Spleen (tissue), 11 donors: ENCODE data around the gene TIMP2. TPM values are rescaled to one million over a fixed set of nuclear protein-coding genes. Genes with fewer than 3 reads are reported as not detected.
A peak's percentile ranks its signal among the peaks of the same experiment; 100 is the strongest.

Experiments
- DNase-seq: peaks from one replicate; pipeline ENCODE4 v3.0.0-alpha.2; 2020
- H3K27ac ChIP-seq, 8 donors: fragments of 200-600 bp; sonication (generic) in 7 of 8; 1 replicate in 4 of 8; 2 replicates in 4 of 8; pipeline versions ENCODE4 v1.5.0 to v1.8.0; 2016 to 2021; ENCODE audit warnings: inconsistent platforms in 4 of 8, mild to moderate bottlenecking in 4 of 8, moderate library complexity in 1 of 8
- H3K27me3 ChIP-seq, 7 donors: fragments of 200-600 bp; sonication (generic) in 6 of 7; replicated peaks in 1 of 7; 1 replicate in 4 of 7; 2 replicates in 3 of 7; pipeline versions ENCODE4 v1.5.0 to v1.8.0; 2016 to 2021; ENCODE audit warnings: inconsistent platforms in 3 of 7, mild to moderate bottlenecking in 1 of 7
- H3K36me3 ChIP-seq, 6 donors: fragments of 200-600 bp; sonication (generic) in 5 of 6; 1 replicate in 4 of 6; 2 replicates in 2 of 6; pipeline versions ENCODE4 v1.5.0 to v1.8.0; 2016 to 2021; ENCODE audit warnings: inconsistent platforms in 2 of 6
- H3K4me1 ChIP-seq, 6 donors: fragments of 200-600 bp; sonication (generic) in 5 of 6; 1 replicate in 3 of 6; 2 replicates in 3 of 6; pipeline versions ENCODE4 v1.5.0 to v1.8.0; 2016 to 2021; ENCODE audit warnings: inconsistent platforms in 3 of 6
- H3K4me3 ChIP-seq, 8 donors: fragments of 200-600 bp; sonication (generic) in 7 of 8; 1 replicate in 4 of 8; 2 replicates in 4 of 8; pipeline versions ENCODE4 v1.5.0 to v1.8.0; 2016 to 2021; ENCODE audit warnings: inconsistent platforms in 4 of 8, mild to moderate bottlenecking in 4 of 8, moderate library complexity in 2 of 8
- H3K9me3 ChIP-seq, 8 donors: fragments of 200-600 bp; sonication (generic) in 7 of 8; 1 replicate in 4 of 8; 2 replicates in 4 of 8; pipeline versions ENCODE4 v1.5.0 to v1.8.0; 2016 to 2021; ENCODE audit warnings: inconsistent platforms in 4 of 8
- CTCF ChIP-seq, 11 experiments: fragments of 200-600 bp in 7 of 11; fragments of 450-650 bp in 4 of 11; sonication (generic) in 4 of 11; IDR thresholded peaks in 8 of 11; conservative IDR thresholded peaks in 3 of 11; 1 replicate in 7 of 11; 2 replicates in 4 of 11; pipeline versions ENCODE4 v1.4.0 to v1.8.0; 2016 to 2021; ENCODE audit warnings: antibody characterized with exemption in 11 of 11, inconsistent platforms in 4 of 11, mild to moderate bottlenecking in 1 of 11
- POLR2A ChIP-seq, 3 donors: fragments of 450-650 bp; IDR thresholded peaks; one replicate each; pipeline ENCODE4 v1.5.1; 2017; ENCODE audit warnings: antibody characterized with exemption in 3 of 3, mild to moderate bottlenecking in 1 of 3
- POLR2AphosphoS5 ChIP-seq, 3 donors: sonication (generic); formaldehyde crosslinking; IDR thresholded peaks; one replicate each; pipeline ENCODE4 v1.5.1; 2017; ENCODE audit warnings: antibody characterized with exemption in 3 of 3
- WGBS, 5 donors: extraction: QIAGEN DNeasy Blood & Tissue Kit in 3 of 5; methylation state at CpG; one replicate each; pipeline versions ENCODE4 v1.1.5 to v1.1.7; 2013 to 2018; 5-methylcytosine and 5-hydroxymethylcytosine counted together
- intact Hi-C: fragments of 100-400 bp; cut with DNase I; formaldehyde crosslinking; loops from one replicate; pipeline ENCODE4 v1.15.0; 2023; ENCODE audit warnings: low total_unique reads
- polyA plus RNA-seq, 3 donors: library from polyadenylated mRNA; stranded (reverse); fragments of 200-250 nt; gene quantifications; one replicate each; pipeline ENCODE4 v1.2.1, GENCODE V29; 2013
- total RNA-seq, 7 donors: library from RNA; depleted of rRNA in 3 of 7; stranded (reverse); fragments of >200 nt in 3 of 7; fragmentation: NEBNext Ultra II Directional in 4 of 7; extraction: Animal tissue kit (Norgen Biotek cat#: 25700) in 4 of 7; gene quantifications; one replicate each; pipeline versions ENCODE4 v1.1.0 to v1.2.1, GENCODE V29; 2016 to 2021
- donor health status: healthy with polysubstance abuse.
- donor health status: DM: no; HTN: no; CAD: no; lungs with moderate emphysema.
- donor health status: DM: no; HTN: no; CAD: no.
- donor health status: Bipolar disorder and iron deficiency.
- donor health status: healthy.
- donor health status: DM: no; HTN: no; CAD: no.
- donor health status: DM: yes; HTN: yes; CAD: no.

TIMP2 gene
- total and polyA plus RNA-seq, 10 donors, result 16.3 to 333 (median 181) TPM

- Histone ChIP-seq H3K4me3 (no peak overlapping the region), H3K27ac (no peak overlapping the region), H3K4me1 (peaks cover 5 to 29% (median 13%) of the 10 kb centered on the region in 6 donors), H3K9me3 (no peaks in the 10 kb centered on the region), H3K36me3 (no peaks in the 10 kb centered on the region), H3K27me3 (no peaks in the 10 kb centered on the region)
- no peak for DNase-seq
- TF ChIP-seq CTCF (IDR thresholded peaks at IDR 0.05 in 8 of 11, conservative IDR thresholded peaks at IDR 0.05 in 3 of 11) (no peak), POLR2AphosphoS5 (IDR thresholded peaks at IDR 0.05) (no peak), POLR2A (IDR thresholded peaks at IDR 0.05) (no peak)
- intact Hi-C loops, result no loop called here
- WGBS, 5 donors, result 52 to 63% (median 60%) methylated on average over 9 of the region's 9 CpGs
Observed at GRCh38 chr17:78844301-78845005, 80.7 kb downstream of the TIMP2 start.

- H3K27me3 ChIP-seq, result no peaks in the 10 kb centered on the region
- WGBS, 5 donors, result 65 to 70% (median 68%) methylated on average over 7 to 10 of the region's 10 CpGs
- TF ChIP-seq POLR2AphosphoS5 (IDR thresholded peaks at IDR 0.05), result peak in 1 of 3 donors; percentile 36
- TF ChIP-seq POLR2A (IDR thresholded peaks at IDR 0.05), result no peak
- peak; percentile 38 to 78 (median 61) for TF ChIP-seq CTCF (IDR thresholded peaks at IDR 0.05 in 8 of 11, conservative IDR thresholded peaks at IDR 0.05 in 3 of 11)
- no peaks in the 10 kb centered on the region for H3K9me3 ChIP-seq
- H3K4me3 ChIP-seq, result no peak overlapping the region
- H3K4me1 ChIP-seq, result peaks cover 20 to 43% (median 27%) of the 10 kb centered on the region in 6 donors
- intact Hi-C loops, result no loop called here
- no peak overlapping the region for H3K27ac ChIP-seq
- peaks cover 0 to 7% (median 1%) of the 10 kb centered on the region in 6 donors for H3K36me3 ChIP-seq
- DNase-seq, result peak; percentile 87
Observed at GRCh38 chr17:78842881-78843565, 82.2 kb downstream of the TIMP2 start.

DNA sequence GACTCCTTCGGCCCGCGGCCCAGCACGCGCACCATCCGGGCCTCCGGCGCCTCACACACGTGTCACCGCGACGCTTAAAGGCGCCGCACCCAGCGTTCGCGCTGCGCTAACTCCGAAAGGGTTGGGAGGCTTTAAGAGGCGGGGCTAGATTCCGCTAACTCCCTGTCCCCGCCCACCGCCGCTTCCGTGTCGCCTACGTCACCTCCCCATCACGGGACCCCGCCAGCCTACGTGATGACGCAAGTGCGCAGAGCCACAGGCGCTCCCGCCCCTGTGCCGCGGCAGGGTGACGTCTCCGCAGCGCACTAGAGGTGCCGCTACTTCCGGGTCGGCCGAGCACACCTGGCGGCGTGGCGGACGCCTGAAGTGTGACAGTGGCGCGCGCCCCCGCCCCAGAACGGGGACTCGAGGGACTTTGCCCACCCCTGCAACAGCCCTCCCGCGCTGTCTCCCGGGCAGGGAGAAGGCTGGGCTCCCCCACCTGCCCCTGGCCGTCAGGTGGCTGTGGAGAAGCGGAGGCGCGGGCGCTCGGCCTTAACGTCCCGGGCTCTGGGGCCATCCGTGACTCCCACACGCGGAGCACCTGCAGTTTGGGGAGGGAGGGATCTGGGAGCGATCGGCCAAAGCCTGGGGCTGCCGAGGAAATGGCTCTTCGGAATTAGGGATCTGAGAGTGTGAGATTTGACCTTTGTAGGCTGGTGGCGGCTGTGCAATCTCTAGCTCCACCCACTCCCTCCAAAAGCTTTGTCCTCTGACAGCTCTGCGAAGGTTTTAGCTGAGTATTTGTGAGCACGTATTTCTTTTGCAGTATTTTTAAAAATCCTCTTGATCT, 84.2 kb downstream of the TIMP2 start, which contains the start of gene USP36:
Gene USP36, minus strand, starts transcription at position 35 of the 832 bp plus-strand sequence. CDS start 4,451 bp downstream, outside the sequence.
- peaks cover 20 to 54% (median 31%) of the 10 kb centered on the region in 6 donors for H3K4me1 ChIP-seq
- peak; percentile 89 to 93 (median 93) for TF ChIP-seq POLR2A (IDR thresholded peaks at IDR 0.05)
- peak; percentile 99 to 100 (median 100) for TF ChIP-seq POLR2AphosphoS5 (IDR thresholded peaks at IDR 0.05)
- TF ChIP-seq CTCF (IDR thresholded peaks at IDR 0.05 in 8 of 11, conservative IDR thresholded peaks at IDR 0.05 in 3 of 11), result peak in 7 of 11 experiments; percentile 11 to 53 (median 43)
- peak; percentile 100 for DNase-seq
- H3K4me3 ChIP-seq, result peak within 1 kb of the TSS; percentile 68 to 98 (median 88)
- H3K27me3 ChIP-seq, result no peaks in the 10 kb centered on the region
- peaks cover 0 to 27% (median 18%) of the 10 kb centered on the region in 6 donors for H3K36me3 ChIP-seq
- no peaks in the 10 kb centered on the region for H3K9me3 ChIP-seq
- WGBS, 5 donors, result 0% methylated on average over 37 to 74 of the region's 74 CpGs
- peak within 1 kb of the TSS; percentile 93 to 100 (median 98) for H3K27ac ChIP-seq
- intact Hi-C loops, result no loop called here
